SK-N-SH (cell line): ENCODE measurements around the gene ADGRA1. TPM values are rescaled to one million over a fixed set of nuclear protein-coding genes. Genes with fewer than 3 reads are reported as not detected.

ENCODE experiments used
- CTCF ChIA-PET: fragments of 300-600, 350-600 bp; formaldehyde crosslinking; extraction: SDS; loops from one replicate; lab custom pipeline; 2021; lab: Yijun Ruan, JAX
- POLR2A ChIA-PET: fragments of 350-600 bp; sonication (Branson Sonifier 250); formaldehyde crosslinking; extraction: SDS; loops from one replicate; lab custom pipeline; 2020; ENCODE audit warnings: antibody characterized with exemption, inconsistent platforms; lab: Yijun Ruan, JAX
- DNase-seq: peaks from one replicate; pipeline ENCODE4 v3.0.0; 2012
- H2AFZ ChIP-seq: fragments of 200-600 bp; sonication (generic); 2 replicates; pipeline ENCODE4 v1.8.1; 2016; ENCODE audit warnings: antibody characterized with exemption, mild to moderate bottlenecking, low read depth
- H3F3A ChIP-seq: fragments of 200-600 bp; sonication (generic); replicated peaks from 2 replicates; pipeline ENCODE3; 2016; ENCODE audit warnings: antibody characterized with exemption, mild to moderate bottlenecking; ENCODE audit not compliant: insufficient read depth
- H3K27ac ChIP-seq, 2 experiments: fragments of 200-500 bp in 1 of 2; fragments of 200-600 bp in 1 of 2; sonication (Bioruptor generic) in 1 of 2; sonication (generic), shearing (Covaris generic) in 1 of 2; 2 replicates each; pipeline versions ENCODE4 v1.5.1 to v1.6.1; 2014 to 2016; ENCODE audit warnings: low read depth in 2 of 2, inconsistent platforms in 1 of 2, low read length in 1 of 2, mild to moderate bottlenecking in 1 of 2, mixed read lengths in 1 of 2
- H3K27me3 ChIP-seq: fragments of 200-600 bp; sonication (generic), shearing (Covaris generic); 2 replicates; pipeline ENCODE4 v1.6.1; 2016; ENCODE audit warnings: mixed run types; ENCODE audit not compliant: insufficient read depth
- H3K36me3 ChIP-seq, 2 experiments: fragments of 200-500 bp in 1 of 2; fragments of 200-600 bp in 1 of 2; sonication (Bioruptor generic) in 1 of 2; sonication (generic) in 1 of 2; replicated peaks in 1 of 2; 2 replicates each; pipeline versions ENCODE3 to v1.5.1; 2014 to 2016; ENCODE audit warnings: low read length in 1 of 2, mild to moderate bottlenecking in 1 of 2; ENCODE audit not compliant: insufficient read depth in 2 of 2, control insufficient read depth in 1 of 2
- H3K4me1 ChIP-seq, 2 experiments: fragments of 200-500 bp in 1 of 2; fragments of 200-600 bp in 1 of 2; sonication (Bioruptor generic) in 1 of 2; sonication (generic), shearing (Covaris generic) in 1 of 2; 2 replicates each; pipeline versions ENCODE4 v1.5.1 to v1.6.1; 2014 to 2016; ENCODE audit warnings: low read depth in 1 of 2, low read length in 1 of 2, mixed run types in 1 of 2; ENCODE audit not compliant: insufficient read depth in 2 of 2, control insufficient read depth in 1 of 2
- H3K4me2 ChIP-seq: fragments of 200-600 bp; sonication (generic), shearing (Covaris generic); 2 replicates; pipeline ENCODE4 v1.6.1; 2017; ENCODE audit warnings: mixed run types
- H3K4me3 ChIP-seq, 2 experiments: fragments of 200-500 bp in 1 of 2; fragments of 200-600 bp in 1 of 2; sonication (Bioruptor generic) in 1 of 2; sonication (generic), shearing (Covaris generic) in 1 of 2; 2 replicates each; pipeline versions ENCODE4 v1.5.1 to v1.8.1; 2014 to 2016; ENCODE audit warnings: low read depth in 2 of 2, inconsistent platforms in 1 of 2, low read length in 1 of 2, mild to moderate bottlenecking in 1 of 2, mixed read lengths in 1 of 2, moderate library complexity in 1 of 2
- H3K79me2 ChIP-seq: fragments of 200-600 bp; sonication (generic); 2 replicates; pipeline ENCODE4 v1.8.1; 2017; ENCODE audit warnings: mild to moderate bottlenecking; ENCODE audit not compliant: insufficient read depth
- H3K9ac ChIP-seq: fragments of 200-600 bp; sonication (generic); 2 replicates; pipeline ENCODE4 v1.6.1; 2017; ENCODE audit warnings: mixed run types
- H3K9me2 ChIP-seq: fragments of 200-600 bp; sonication (generic); 2 replicates; pipeline ENCODE4 v1.6.1; 2017; ENCODE audit warnings: mixed run types
- H3K9me3 ChIP-seq: fragments of 200-600 bp; sonication (generic); 2 replicates; pipeline ENCODE4 v1.6.1; 2017; ENCODE audit warnings: mixed run types, mild to moderate bottlenecking, moderate library complexity
- H4K20me1 ChIP-seq: fragments of 200-600 bp; sonication (generic); 2 replicates; pipeline ENCODE4 v1.6.1; 2017; ENCODE audit warnings: mild to moderate bottlenecking, mixed run types; ENCODE audit not compliant: insufficient read depth
- CHD2 ChIP-seq: fragments of 150-350 bp; IDR thresholded peaks from 2 replicates; pipeline ENCODE4 v1.6.1; 2018; ENCODE audit warnings: low read length; ENCODE audit not compliant: partially characterized antibody
- ELF1 ChIP-seq: IDR thresholded peaks from 2 replicates; pipeline ENCODE4 v1.4.0; 2012
- EP300 ChIP-seq, 2 experiments: IDR thresholded peaks; 2 replicates each; pipeline versions ENCODE4 v1.4.0 to v1.6.1; 2012; ENCODE audit warnings: borderline replicate concordance in 1 of 2, low read depth in 1 of 2, low read length in 1 of 2
- FOSL2 ChIP-seq: IDR thresholded peaks from 2 replicates; pipeline ENCODE4 v1.4.0; 2012; ENCODE audit warnings: low read depth, mild to moderate bottlenecking, moderate library complexity, borderline replicate concordance
- FOXJ3 ChIP-seq: sonication (generic); formaldehyde crosslinking; IDR thresholded peaks from 2 replicates; pipeline ENCODE4 v1.5.1; 2020; ENCODE audit warnings: mild to moderate bottlenecking, missing genetic modification reagents
- FOXM1 ChIP-seq: IDR thresholded peaks from 2 replicates; pipeline ENCODE4 v1.4.0; 2012; ENCODE audit warnings: low read depth, mild to moderate bottlenecking
- GABPA ChIP-seq: IDR thresholded peaks from 2 replicates; pipeline ENCODE4 v1.4.0; 2012; ENCODE audit warnings: low read depth, mild to moderate bottlenecking
- JUND ChIP-seq: IDR thresholded peaks from 2 replicates; pipeline ENCODE4 v1.4.0; 2012
- MAX ChIP-seq: IDR thresholded peaks from 2 replicates; pipeline ENCODE4 v1.4.0; 2012; ENCODE audit warnings: low read depth
- MEF2A ChIP-seq: IDR thresholded peaks from 2 replicates; pipeline ENCODE4 v1.4.0; 2012; ENCODE audit warnings: low read depth, borderline replicate concordance
- MXI1 ChIP-seq: IDR thresholded peaks from 2 replicates; pipeline ENCODE4 v1.6.1; 2012; ENCODE audit warnings: mild to moderate bottlenecking, low read depth, low read length, improper control_type of control experiment
- NFIC ChIP-seq: IDR thresholded peaks from 2 replicates; pipeline ENCODE4 v1.4.0; 2012; ENCODE audit warnings: borderline replicate concordance
- NRF1 ChIP-seq: IDR thresholded peaks from 2 replicates; pipeline ENCODE4 v1.6.1; 2012; ENCODE audit warnings: low read depth, mild to moderate bottlenecking, low read length
- POLR2AphosphoS5 ChIP-seq: IDR thresholded peaks from 2 replicates; pipeline ENCODE4 v1.6.1; 2012; ENCODE audit warnings: low read depth, low read length
- RCOR1 ChIP-seq: fragments of 150-350 bp; IDR thresholded peaks from 2 replicates; pipeline ENCODE4 v1.6.1; 2017; ENCODE audit warnings: antibody characterized with exemption, low read length
- TAF1 ChIP-seq: IDR thresholded peaks from 2 replicates; pipeline ENCODE4 v1.6.1; 2012; ENCODE audit warnings: low read depth, mild to moderate bottlenecking, low read length, moderate library complexity, borderline replicate concordance
- TCF12 ChIP-seq: IDR thresholded peaks from 2 replicates; pipeline ENCODE4 v1.4.0; 2012
- TEAD4 ChIP-seq: IDR thresholded peaks from 2 replicates; pipeline ENCODE4 v1.4.0; 2012; ENCODE audit warnings: mild to moderate bottlenecking, borderline replicate concordance; ENCODE audit not compliant: insufficient read depth
- USF1 ChIP-seq: IDR thresholded peaks from 2 replicates; pipeline ENCODE4 v1.4.0; 2012; ENCODE audit warnings: low read depth, borderline replicate concordance
- USF2 ChIP-seq: fragments of 150-350 bp; IDR thresholded peaks from 2 replicates; pipeline ENCODE4 v1.6.1; 2017; ENCODE audit warnings: antibody characterized with exemption, low read length, low read depth, borderline replicate concordance
- YY1 ChIP-seq: IDR thresholded peaks from 2 replicates; pipeline ENCODE4 v1.4.0; 2012; ENCODE audit warnings: low read depth, mild to moderate bottlenecking
- ZBTB33 ChIP-seq: IDR thresholded peaks from 2 replicates; pipeline ENCODE4 v1.4.0; 2012; ENCODE audit warnings: low read depth, borderline replicate concordance
- WGBS: methylation state at CpG from one replicate; pipeline ENCODE4 v1.1.6; 2017; ENCODE audit warnings: low lambda C conversion rate; 5-methylcytosine and 5-hydroxymethylcytosine counted together
- polyA plus RNA-seq, 3 experiments: library from polyadenylated mRNA; depleted of rRNA; stranded (reverse); fragments of >200 nt; gene quantifications; 2 replicates each; pipeline ENCODE4 v1.2.3, GENCODE V29; 2012

The ADGRA1 gene
- polyA plus RNA-seq, 1 of the 3 experiments (the other 2 are of a cell fraction) = not detected

GRCh38 chr10:133103311-133103910, 15.7 kb downstream of the ADGRA1 start:
- no peaks in the 10 kb centered on the region for H4K20me1 ChIP-seq
- DNase-seq = no peak
- WGBS = 73% methylated on average over 6 of the region's 24 CpGs
- no peak for TF ChIP-seq NFIC
- no peak for TF ChIP-seq MXI1
- TF ChIP-seq YY1 = no peak
- no peak for TF ChIP-seq TAF1
- TF ChIP-seq JUND = no peak
- TF ChIP-seq ELF1 = no peak
- TF ChIP-seq MAX = no peak
- TF ChIP-seq FOXJ3 (CRISPR knock-in tag) = no peak
- H3K4me1 ChIP-seq = no peaks in the 10 kb centered on the region
- CTCF ChIA-PET = no interaction called here
- H3K79me2 ChIP-seq = no peaks in the 10 kb centered on the region
- no peaks in the 10 kb centered on the region for H3K36me3 ChIP-seq
- H3K9me3 ChIP-seq = no peaks in the 10 kb centered on the region
- no peak overlapping the region for H3K9ac ChIP-seq
- H3K4me2 ChIP-seq = no peak overlapping the region
- no peak overlapping the region for H3K4me3 ChIP-seq
- no peak overlapping the region for H2AFZ ChIP-seq
- no peaks in the 10 kb centered on the region for H3K27me3 ChIP-seq
- no peaks in the 10 kb centered on the region for H3F3A ChIP-seq
- H3K27ac ChIP-seq = no peak overlapping the region
- no peaks in the 10 kb centered on the region for H3K9me2 ChIP-seq
- POLR2A ChIA-PET = no interaction called here

- Histone ChIP-seq H3K4me3 (no peak overlapping the region), H4K20me1 (no peaks in the 10 kb centered on the region), H3K9me2 (no peaks in the 10 kb centered on the region), H3K27ac (no peak overlapping the region), H3K27me3 (no peaks in the 10 kb centered on the region), H3K36me3 (no peaks in the 10 kb centered on the region), H3F3A (no peaks in the 10 kb centered on the region), H3K79me2 (no peaks in the 10 kb centered on the region), H3K9ac (no peak overlapping the region), H3K4me1 (no peaks in the 10 kb centered on the region), H3K4me2 (no peak overlapping the region), H2AFZ (no peak overlapping the region), H3K9me3 (no peaks in the 10 kb centered on the region)
- DNase-seq = no peak
- TF ChIP-seq ELF1 = no peak
- no peak for TF ChIP-seq MXI1
- TF ChIP-seq FOSL2 = no peak
- no peak for TF ChIP-seq RCOR1
- TF ChIP-seq TCF12 = no peak
- TF ChIP-seq POLR2AphosphoS5 = no peak
- TF ChIP-seq EP300 (IDR thresholded peaks at IDR 0.05; ENCODE audit: borderline replicate concordance in 1 of 2, low read depth in 1 of 2, low read length in 1 of 2) = no peak
- no peak for TF ChIP-seq GABPA
- TF ChIP-seq USF1 = no peak
- no peak for TF ChIP-seq ZBTB33
- no peak for TF ChIP-seq NFIC
- no peak for TF ChIP-seq JUND
- TF ChIP-seq CHD2 = no peak
- TF ChIP-seq TEAD4 = no peak
- no peak for TF ChIP-seq FOXM1
- no peak for TF ChIP-seq MEF2A
- TF ChIP-seq YY1 = no peak
- no peak for TF ChIP-seq NRF1
- TF ChIP-seq USF2 = no peak
- no peak for TF ChIP-seq TAF1
- 45% methylated on average over 12 of the region's 40 CpGs for WGBS
- ChIA-PET POLR2A (no interaction called here), CTCF (no interaction called here)
Observed at GRCh38 chr10:133104068-133104962, 16.6 kb downstream of the ADGRA1 start.
